ENCODE results near the gene EPN1.

Gene EPN1

DNA sequence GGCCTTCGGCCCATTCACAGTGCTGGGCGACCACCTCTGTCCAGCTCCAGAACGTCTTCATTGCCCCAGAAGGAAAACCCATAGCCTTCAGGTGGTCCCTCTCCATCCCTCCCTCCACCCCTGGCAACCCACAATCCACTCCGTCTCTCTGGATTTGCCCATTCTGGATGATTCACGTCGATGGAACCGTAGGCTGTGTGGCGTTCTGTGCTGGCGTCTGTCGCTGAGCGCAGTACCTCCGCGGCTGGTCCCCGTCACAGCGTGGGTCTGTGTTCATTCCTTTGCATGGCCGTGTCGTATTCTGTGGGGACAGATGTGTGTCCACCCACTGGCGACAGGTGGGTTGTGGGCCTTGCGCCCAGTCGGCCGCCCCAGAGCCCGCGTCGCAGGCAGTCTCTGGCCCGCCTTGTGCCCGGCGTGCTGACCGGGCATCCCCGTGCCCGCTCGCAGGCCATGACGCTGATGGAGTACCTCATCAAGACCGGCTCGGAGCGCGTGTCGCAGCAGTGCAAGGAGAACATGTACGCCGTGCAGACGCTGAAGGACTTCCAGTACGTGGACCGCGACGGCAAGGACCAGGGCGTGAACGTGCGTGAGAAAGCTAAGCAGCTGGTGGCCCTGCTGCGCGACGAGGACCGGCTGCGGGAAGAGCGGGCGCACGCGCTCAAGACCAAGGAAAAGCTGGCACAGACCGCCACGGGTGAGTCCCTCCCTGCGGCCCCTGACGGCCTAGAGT is 10.1 kb downstream of the EPN1 start:
- Histone ChIP-seq H3K14ac (ENCODE audit: low read length) (no peak overlapping the region), H3K9ac (ENCODE audit: low read depth, low read length, poor library complexity) (peak overlapping the region; percentile 81), H3K4me2 (ENCODE audit: insufficient read depth, low read length, poor library complexity, severe bottlenecking) (no peak overlapping the region), H4K8ac (ENCODE audit: low read depth, low read length) (peak overlapping the region; percentile 17), H3K36me3 (replicated peaks in 1 of 2; ENCODE audit: control insufficient read depth in 2 of 2, insufficient read depth in 2 of 2, low read length in 2 of 2) (peaks cover 37 to 92% of the 10 kb centered on the region in 2 donors), H3K23ac (ENCODE audit: low read depth, low read length, poor library complexity) (peak overlapping the region; percentile 73), H3K4me1 (ENCODE audit: control insufficient read depth in 2 of 2, insufficient read depth in 1 of 2, low read depth in 1 of 2, low read length in 2 of 2) (no peaks in the 10 kb centered on the region), H3K4ac (ENCODE audit: low read length) (no peak overlapping the region), H3K4me3 (ENCODE audit: low read length in 2 of 2) (no peak overlapping the region), H3K18ac (ENCODE audit: low read length) (no peak overlapping the region), H2AFZ (ENCODE audit: low read length) (no peak overlapping the region), H2BK15ac (ENCODE audit: low read length) (no peak overlapping the region), H2AK5ac (ENCODE audit: low read depth, low read length) (no peak overlapping the region), H3K9me3 (replicated peaks in 1 of 2; ENCODE audit: control insufficient read depth in 2 of 2, insufficient read depth in 1 of 2, low read depth in 1 of 2, low read length in 2 of 2) (peaks cover 0 to 2% of the 10 kb centered on the region in 2 donors), H2BK120ac (ENCODE audit: low read depth, low read length) (no peak overlapping the region), H2BK12ac (ENCODE audit: low read length) (no peak overlapping the region), H4K91ac (ENCODE audit: low read depth, low read length, poor library complexity) (no peak overlapping the region), H2BK5ac (ENCODE audit: low read length) (no peak overlapping the region), H3K27ac (replicated peaks; ENCODE audit: low read length) (no peak overlapping the region), H3K27me3 (ENCODE audit: control insufficient read depth in 3 of 3, insufficient read depth in 3 of 3, low read depth in 1 of 3, low read length in 3 of 3) (no peaks in the 10 kb centered on the region), H3K79me1 (ENCODE audit: low read depth, low read length) (peaks cover 37% of the 10 kb centered on the region)
- DNase-seq (ENCODE audit: low spot score): no peak
- WGBS, 2 donors (ENCODE audit: extremely low coverage in 2 of 2, insufficient read length in 2 of 2, insufficient replicate concordance in 1 of 2): no CpG with 5 or more reads among the region's 60 CpGs

GRCh38 chr19:55685776-55686175 is 10.8 kb downstream of the EPN1 start:
- Histone ChIP-seq H3K27ac (replicated peaks; ENCODE audit: low read length) (no peak overlapping the region), H2BK5ac (ENCODE audit: low read length) (no peak overlapping the region), H3K4me1 (ENCODE audit: control insufficient read depth in 2 of 2, insufficient read depth in 1 of 2, low read depth in 1 of 2, low read length in 2 of 2) (no peaks in the 10 kb centered on the region), H3K4me3 (ENCODE audit: low read length in 2 of 2) (no peak overlapping the region), H3K79me1 (ENCODE audit: low read depth, low read length) (peaks cover 39% of the 10 kb centered on the region), H2AK5ac (ENCODE audit: low read depth, low read length) (no peak overlapping the region), H3K14ac (ENCODE audit: low read length) (no peak overlapping the region), H3K23ac (ENCODE audit: low read depth, low read length, poor library complexity) (no peak overlapping the region), H2BK15ac (ENCODE audit: low read length) (no peak overlapping the region), H3K18ac (ENCODE audit: low read length) (no peak overlapping the region), H3K9ac (ENCODE audit: low read depth, low read length, poor library complexity) (no peak overlapping the region), H2BK120ac (ENCODE audit: low read depth, low read length) (no peak overlapping the region), H2AFZ (ENCODE audit: low read length) (no peak overlapping the region), H2BK12ac (ENCODE audit: low read length) (no peak overlapping the region), H4K91ac (ENCODE audit: low read depth, low read length, poor library complexity) (no peak overlapping the region), H4K8ac (ENCODE audit: low read depth, low read length) (no peak overlapping the region), H3K4me2 (ENCODE audit: insufficient read depth, low read length, poor library complexity, severe bottlenecking) (no peak overlapping the region), H3K36me3 (replicated peaks in 1 of 2; ENCODE audit: control insufficient read depth in 2 of 2, insufficient read depth in 2 of 2, low read length in 2 of 2) (peaks cover 38 to 92% of the 10 kb centered on the region in 2 donors), H3K9me3 (replicated peaks in 1 of 2; ENCODE audit: control insufficient read depth in 2 of 2, insufficient read depth in 1 of 2, low read depth in 1 of 2, low read length in 2 of 2) (peaks cover 0 to 2% of the 10 kb centered on the region in 2 donors), H3K27me3 (ENCODE audit: control insufficient read depth in 3 of 3, insufficient read depth in 3 of 3, low read depth in 1 of 3, low read length in 3 of 3) (no peaks in the 10 kb centered on the region), H3K4ac (ENCODE audit: low read length) (no peak overlapping the region)
- DNase-seq (ENCODE audit: low spot score): no peak
- WGBS, 2 donors (ENCODE audit: extremely low coverage in 2 of 2, insufficient read length in 2 of 2, insufficient replicate concordance in 1 of 2): no CpG with 5 or more reads among the region's 6 CpGs

DNA sequence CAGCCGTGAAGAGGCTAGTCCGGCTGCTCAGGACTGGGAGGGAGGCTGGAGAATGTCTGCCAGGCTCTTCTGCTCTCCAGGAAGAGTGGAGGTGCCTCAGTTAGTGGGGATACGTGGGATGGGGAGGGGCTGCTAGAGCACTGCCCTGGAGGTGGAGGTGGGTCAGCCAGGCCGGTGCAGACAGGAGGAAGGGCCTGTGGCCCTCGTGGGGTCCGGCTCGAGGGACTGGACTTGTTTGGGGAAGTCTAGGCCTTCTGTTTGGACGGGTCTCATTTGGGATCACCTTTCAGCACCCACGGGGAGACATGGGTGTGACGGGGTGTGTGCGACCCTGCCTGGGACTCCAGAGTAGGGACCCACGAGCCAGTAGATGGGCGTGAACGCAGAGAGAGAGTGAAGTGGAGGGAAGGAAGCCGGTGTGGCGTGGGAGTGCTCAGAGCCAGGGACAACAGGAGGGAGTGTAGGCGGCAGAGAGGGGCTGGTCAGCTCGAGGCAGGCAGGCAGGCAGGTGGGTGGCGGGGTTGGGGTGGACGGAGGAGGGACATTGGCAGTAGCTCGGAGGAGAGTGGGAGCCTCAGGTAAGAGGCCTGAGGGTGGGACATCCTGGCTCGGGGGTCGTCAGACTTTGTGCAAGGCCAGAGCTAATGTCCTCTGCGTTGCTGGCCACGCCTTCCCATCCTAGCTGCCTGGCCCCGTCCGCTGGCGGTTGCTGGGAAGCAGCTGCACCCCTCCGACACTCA is 11.5 kb downstream of the EPN1 start:
- Histone ChIP-seq H3K18ac (ENCODE audit: low read length) (peak overlapping the region; percentile 13), H3K27me3 (ENCODE audit: control insufficient read depth in 3 of 3, insufficient read depth in 3 of 3, low read depth in 1 of 3, low read length in 3 of 3) (no peaks in the 10 kb centered on the region), H3K23ac (ENCODE audit: low read depth, low read length, poor library complexity) (no peak overlapping the region), H3K4me3 (ENCODE audit: low read length in 2 of 2) (no peak overlapping the region), H4K8ac (ENCODE audit: low read depth, low read length) (no peak overlapping the region), H3K36me3 (replicated peaks in 1 of 2; ENCODE audit: control insufficient read depth in 2 of 2, insufficient read depth in 2 of 2, low read length in 2 of 2) (peaks cover 39 to 92% of the 10 kb centered on the region in 2 donors), H2BK120ac (ENCODE audit: low read depth, low read length) (no peak overlapping the region), H3K9ac (ENCODE audit: low read depth, low read length, poor library complexity) (no peak overlapping the region), H2AFZ (ENCODE audit: low read length) (no peak overlapping the region), H2BK5ac (ENCODE audit: low read length) (no peak overlapping the region), H2AK5ac (ENCODE audit: low read depth, low read length) (no peak overlapping the region), H3K14ac (ENCODE audit: low read length) (no peak overlapping the region), H3K4me2 (ENCODE audit: insufficient read depth, low read length, poor library complexity, severe bottlenecking) (no peak overlapping the region), H4K91ac (ENCODE audit: low read depth, low read length, poor library complexity) (no peak overlapping the region), H3K4ac (ENCODE audit: low read length) (no peak overlapping the region), H3K9me3 (replicated peaks in 1 of 2; ENCODE audit: control insufficient read depth in 2 of 2, insufficient read depth in 1 of 2, low read depth in 1 of 2, low read length in 2 of 2) (peaks cover 0 to 2% of the 10 kb centered on the region in 2 donors), H3K27ac (replicated peaks; ENCODE audit: low read length) (no peak overlapping the region), H3K79me1 (ENCODE audit: low read depth, low read length) (peaks cover 41% of the 10 kb centered on the region), H3K4me1 (ENCODE audit: control insufficient read depth in 2 of 2, insufficient read depth in 1 of 2, low read depth in 1 of 2, low read length in 2 of 2) (no peaks in the 10 kb centered on the region), H2BK15ac (ENCODE audit: low read length) (no peak overlapping the region), H2BK12ac (ENCODE audit: low read length) (no peak overlapping the region)
- no peak for DNase-seq (ENCODE audit: low spot score)
- no CpG with 5 or more reads among the region's 29 CpGs for WGBS, 2 donors (ENCODE audit: extremely low coverage in 2 of 2, insufficient read length in 2 of 2, insufficient replicate concordance in 1 of 2)

Measured in neuronal stem cell (in vitro differentiated cells).